ENCODE measurements around the gene CA11.

Gene CA11

GRCh38 chr19:48670699-48671445 is 24.9 kb upstream of the CA11 start:
- POLR2A ChIA-PET (ENCODE audit: low non-redundant PET): no interaction called here
- CTCF ChIA-PET: interaction anchor here (0.7 kb wide), 1 partner anchor 69 kb away, joined by 3 read pairs; no protein-coding TSS in a partner anchor
- DNase-seq (ENCODE audit: low spot score): no peak
- TF ChIP-seq CTCF (conservative IDR thresholded peaks at IDR 0.05; ENCODE audit: low read depth): no peak
- H3K27ac ChIP-seq: no peak overlapping the region; the same call in 1 of the 2 replicates

DNA sequence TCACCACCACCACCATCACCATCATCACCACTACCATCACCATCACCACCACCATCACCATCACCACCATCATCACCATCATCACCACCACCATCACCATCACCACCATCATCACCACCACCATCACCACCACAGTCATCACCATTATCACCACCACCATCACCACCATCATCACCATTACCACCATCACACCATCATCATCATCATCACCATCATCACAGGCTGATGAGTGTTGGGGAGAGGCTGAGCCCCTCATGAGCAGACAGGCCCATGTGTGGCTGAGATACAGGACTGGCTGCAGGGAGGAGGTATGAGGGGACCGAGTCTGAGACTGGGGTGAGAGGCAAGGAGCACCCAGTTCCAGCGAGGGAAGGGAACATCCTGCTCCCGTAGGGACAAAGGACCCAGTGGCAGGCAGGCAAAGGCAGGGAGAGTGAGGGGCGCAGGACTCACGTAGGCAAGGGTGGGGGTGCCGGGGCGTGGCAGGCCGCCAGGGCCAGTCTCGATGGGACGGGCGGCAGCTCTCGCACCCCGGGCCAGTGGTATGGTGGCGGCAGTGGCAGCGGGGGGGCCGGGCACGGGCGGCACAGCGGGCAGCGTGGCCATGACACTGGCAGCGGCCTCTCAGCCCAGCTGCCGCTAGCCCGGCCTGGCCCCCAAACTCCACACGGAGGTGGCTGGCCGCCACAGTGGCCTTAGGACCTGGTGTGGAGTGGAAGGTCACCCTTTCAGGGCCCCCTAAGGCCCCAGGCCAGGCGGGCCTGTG is 24.1 kb upstream of the CA11 start:
- ChIA-PET POLR2A (ENCODE audit: low non-redundant PET) (no interaction called here), CTCF (interaction anchor here (0.6 kb wide), 1 partner anchor 269 kb away, joined by 4 read pairs; no protein-coding TSS in a partner anchor)
- H3K27ac ChIP-seq: no peak overlapping the region
- no peak for TF ChIP-seq CTCF (conservative IDR thresholded peaks at IDR 0.05; ENCODE audit: low read depth)
- DNase-seq (ENCODE audit: low spot score): no peak

GRCh38 chr19:48668761-48669160 is 22.8 kb upstream of the CA11 start:
- CTCF ChIA-PET: no interaction called here
- POLR2A ChIA-PET (ENCODE audit: low non-redundant PET): no interaction called here

DNA sequence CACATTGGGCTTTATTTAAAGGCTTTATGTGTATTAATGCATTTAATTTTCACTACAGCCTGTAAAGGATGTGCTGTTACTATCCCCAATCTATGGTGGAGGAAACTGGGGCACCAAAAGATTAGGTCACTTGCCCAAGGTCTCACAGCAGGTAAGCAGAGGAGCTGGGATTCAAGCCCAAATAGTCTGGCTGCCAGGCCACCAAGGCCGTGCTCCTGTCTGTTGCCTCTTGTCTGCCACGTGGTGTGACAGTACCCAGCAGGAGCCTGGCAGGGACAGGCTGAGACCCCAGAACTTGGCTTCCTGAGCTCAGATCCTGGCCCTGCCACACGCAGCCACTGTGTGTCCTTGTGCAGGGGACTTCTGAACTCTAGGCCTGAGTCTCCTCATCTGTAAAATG is 22.3 kb upstream of the CA11 start:
- no peak overlapping the region for H3K27ac ChIP-seq
- TF ChIP-seq CTCF (conservative IDR thresholded peaks at IDR 0.05; ENCODE audit: low read depth): no peak
- no peak for DNase-seq (ENCODE audit: low spot score)
- CTCF ChIA-PET: no interaction called here
- POLR2A ChIA-PET (ENCODE audit: low non-redundant PET): no interaction called here

More at GRCh38 chr19:48668761-48669160, 22.8 kb upstream of the CA11 start:
- no peak for TF ChIP-seq CTCF (conservative IDR thresholded peaks at IDR 0.05; ENCODE audit: low read depth)
- no peak for DNase-seq (ENCODE audit: low spot score)
- H3K27ac ChIP-seq: no peak overlapping the region

GRCh38 chr19:48665786-48666185 is 19.8 kb upstream of the CA11 start:
- no peak for DNase-seq (ENCODE audit: low spot score)
- no peak for TF ChIP-seq CTCF (conservative IDR thresholded peaks at IDR 0.05; ENCODE audit: low read depth)
- ChIA-PET CTCF (interaction anchor here (1.0 kb wide), 1 partner anchor 10 kb away, joined by 3 read pairs; no protein-coding TSS in a partner anchor), POLR2A (ENCODE audit: low non-redundant PET) (no interaction called here)
- H3K27ac ChIP-seq: no peak overlapping the region

DNA sequence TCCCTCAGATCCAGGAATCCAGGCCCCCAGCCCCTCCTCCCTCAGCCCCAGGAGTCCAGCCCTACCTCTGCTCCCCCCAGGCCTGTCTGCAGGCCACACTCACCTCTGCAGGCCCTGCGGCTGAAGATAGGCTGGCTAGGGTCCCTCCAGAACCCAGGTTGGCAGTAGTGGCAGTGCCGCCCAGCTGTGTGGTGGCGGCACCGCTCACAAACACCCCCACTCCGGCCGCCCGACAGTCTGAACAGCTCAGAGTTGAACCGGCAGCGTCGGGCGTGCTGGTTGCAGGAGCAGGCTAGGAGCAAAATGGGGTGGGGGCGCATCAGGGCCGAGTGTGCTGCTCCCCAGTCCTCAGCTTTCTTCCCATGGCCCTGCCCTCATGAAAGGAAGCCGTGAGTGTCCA is 18.5 kb upstream of the CA11 start:
- no peak for TF ChIP-seq CTCF (conservative IDR thresholded peaks at IDR 0.05; ENCODE audit: low read depth)
- ChIA-PET CTCF (interaction anchor here (1.3 kb wide), 1 partner anchor 11 kb away, joined by 3 read pairs; no protein-coding TSS in a partner anchor), POLR2A (ENCODE audit: low non-redundant PET) (no interaction called here)
- no peak for DNase-seq (ENCODE audit: low spot score)
- H3K27ac ChIP-seq: no peak overlapping the region

Measured in RWPE1 (cell line).